NCI-H128 (cell line): ENCODE data around the gene RNF223.
"Not testable (repeated sequence)": the region's sequence is repeated elsewhere in the genome, so short reads cannot be mapped to it uniquely, and the experiment has no call there.

Experiments used
- DNase-seq: peaks from one replicate; lab custom pipeline; 2025; ENCODE audit not compliant: unreplicated experiment; lab: John Stamatoyannopoulos, UW

The RNF223 gene

GRCh38 chr1:1110561-1110971, 36.5 kb upstream of the RNF223 start:
- DNase-seq = no peak

- no peak for DNase-seq
These were observed 35.6 kb upstream of the RNF223 start for GRCh38 chr1:1109743-1110142.

GRCh38 chr1:1106510-1107221, 32.6 kb upstream of the RNF223 start:
- DNase-seq = no peak

GRCh38 chr1:1104152-1104551, 30.0 kb upstream of the RNF223 start:
- not testable (repeated sequence) for DNase-seq

GRCh38 chr1:1101503-1101902, 27.4 kb upstream of the RNF223 start:
- no peak for DNase-seq

GRCh38 chr1:1100296-1100695, 26.2 kb upstream of the RNF223 start:
- DNase-seq = no peak

GRCh38 chr1:1099506-1100183, 25.5 kb upstream of the RNF223 start:
- no peak for DNase-seq

- no peak for DNase-seq
These were observed 24.7 kb upstream of the RNF223 start for GRCh38 chr1:1098681-1099421.

GRCh38 chr1:1096136-1096535, 22.0 kb upstream of the RNF223 start:
- DNase-seq = not testable (repeated sequence)

- no peak for DNase-seq
These were observed 20.9 kb upstream of the RNF223 start for GRCh38 chr1:1094981-1095380.

- no peak for DNase-seq
These were observed 19.5 kb upstream of the RNF223 start for GRCh38 chr1:1093610-1093943.

- no peak for DNase-seq
These were observed 18.9 kb upstream of the RNF223 start for GRCh38 chr1:1092894-1093609.

GRCh38 chr1:1092149-1092855, 18.2 kb upstream of the RNF223 start:
- no peak for DNase-seq

GRCh38 chr1:1091344-1092148, 17.4 kb upstream of the RNF223 start:
- DNase-seq = no peak

GRCh38 chr1:1090424-1091343, 16.6 kb upstream of the RNF223 start:
- no peak for DNase-seq

- DNase-seq = no peak
These were observed 15.8 kb upstream of the RNF223 start for GRCh38 chr1:1089731-1090423.

- DNase-seq = no peak
These were observed 14.9 kb upstream of the RNF223 start for GRCh38 chr1:1088801-1089680.
